Kidney (tissue), 14 donors: ENCODE results near the gene TAS2R20. TPM values are rescaled to one million over a fixed set of nuclear protein-coding genes. Genes with fewer than 3 reads are reported as not detected.

Experiments
- DNase-seq, 5 donors: peaks; one replicate each; pipeline ENCODE4 v3.0.0-alpha.2; 2013 to 2020
- FAIRE-seq: peaks from 2 replicates; lab custom pipeline; 2012; peaks lifted over from hg19 to GRCh38; lab: Jason Lieb, UNC
- H3K27ac ChIP-seq, 2 donors: one replicate each; pipeline ENCODE4 v1.7.0; 2013; ENCODE audit warnings: low read depth in 2 of 2, low read length in 2 of 2, inconsistent platforms in 1 of 2
- H3K27me3 ChIP-seq: one replicate; pipeline ENCODE4 v1.7.1; 2013; ENCODE audit warnings: low read length, inconsistent platforms; ENCODE audit not compliant: control insufficient read depth, insufficient read depth
- H3K36me3 ChIP-seq, 3 donors: one replicate each; pipeline versions ENCODE4 v1.7.0 to v1.7.1; 2013; ENCODE audit warnings: low read length in 3 of 3, control low read depth in 1 of 3, inconsistent platforms in 1 of 3; ENCODE audit not compliant: insufficient read depth in 3 of 3, control insufficient read depth in 2 of 3
- H3K4me1 ChIP-seq, 3 donors: one replicate each; pipeline versions ENCODE4 v1.7.0 to v1.7.1; 2013; ENCODE audit warnings: low read length in 3 of 3, inconsistent platforms in 1 of 3, low read depth in 1 of 3; ENCODE audit not compliant: control insufficient read depth in 2 of 3, insufficient read depth in 2 of 3
- H3K4me3 ChIP-seq, 3 donors: one replicate each; pipeline versions ENCODE4 v1.7.0 to v1.8.1; 2013; ENCODE audit warnings: low read length in 3 of 3, control low read depth in 1 of 3, inconsistent platforms in 1 of 3
- H3K9ac ChIP-seq, 3 donors: one replicate each; pipeline versions ENCODE4 v1.7.0 to v1.7.1; 2013; ENCODE audit warnings: low read length in 3 of 3, control low read depth in 1 of 3, inconsistent platforms in 1 of 3
- H3K9me3 ChIP-seq, 3 donors: one replicate each; pipeline versions ENCODE4 v1.7.0 to v1.7.1; 2013; ENCODE audit warnings: low read length in 3 of 3, control low read depth in 1 of 3, inconsistent platforms in 1 of 3; ENCODE audit not compliant: control insufficient read depth in 2 of 3, insufficient read depth in 1 of 3
- CTCF ChIP-seq: IDR thresholded peaks from 3 replicates; pipeline ENCODE4 v1.5.1; 2012; ENCODE audit warnings: mild to moderate bottlenecking, moderate library complexity, borderline replicate concordance; ENCODE audit not compliant: insufficient read depth; ENCODE audit errors: extremely low read depth
- intact Hi-C: fragments of 100-400 bp; cut with DNase I; formaldehyde crosslinking; loops from one replicate; pipeline ENCODE4 v1.11.1; 2022
- polyA plus RNA-seq: library from polyadenylated mRNA; stranded (reverse); fragments of 350-450 nt; fragmentation: Illumina TruSeq; extraction: RNeasy Lipid Tissue Mini Kit (QIAGEN cat#74804); gene quantifications from one replicate; pipeline ENCODE4 v1.2.3, GENCODE V29; 2014; ENCODE audit warnings: low read depth, low replicate concordance; ENCODE audit not compliant: insufficient read depth
- total RNA-seq: library from RNA; stranded (reverse); fragmentation: NEBNext Ultra II Directional; extraction: Animal tissue kit (Norgen Biotek cat#: 25700); gene quantifications from one replicate; pipeline ENCODE4 v1.2.1, GENCODE V29; 2021
- donor health status: control.
- donor health status: control.
- donor health status: control.
- donor health status: control.
- donor health status: control.
- donor health status: DM: yes; HTN: yes; CAD: no.
- donor health status: Normal renal cell carcinoma (clear cell type).

The TAS2R20 gene
- total and polyA plus RNA-seq, 2 donors from 2014 or later, result 0.47 to 4.1 TPM

DNA sequence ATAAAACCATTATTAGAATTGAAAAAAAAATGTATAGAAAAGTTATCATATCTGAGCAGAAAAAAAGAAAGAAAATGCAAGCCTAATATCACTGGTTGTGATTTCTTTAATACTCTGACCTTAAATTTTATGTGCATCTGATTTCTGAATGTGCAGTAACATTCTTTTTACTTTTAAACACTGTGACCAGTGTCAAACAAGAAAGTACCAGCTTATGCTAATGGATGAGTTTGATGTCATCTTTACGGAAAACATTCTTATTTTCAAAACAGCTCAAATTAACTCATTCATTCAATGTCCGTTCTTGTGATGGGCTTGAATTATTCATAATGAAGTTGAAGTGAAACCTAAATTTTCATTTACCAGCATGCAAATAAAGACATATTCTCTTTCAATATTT is 11.3 kb downstream of the TAS2R20 start, which contains the start of gene TAS2R50:
TSS of gene TAS2R50 (minus strand) at position 101 of the 400 bp plus-strand sequence. CDS start at position 49, 52 bp downstream.
- intact Hi-C loops, result no loop called here
- DNase-seq, result no peak
- no peak for FAIRE-seq
- H3K4me1 ChIP-seq, result no peaks in the 10 kb centered on the region
- H3K27me3 ChIP-seq, result no peaks in the 10 kb centered on the region
- H3K9ac ChIP-seq, result no peak within 1 kb of the TSS
- no peaks in the 10 kb centered on the region for H3K36me3 ChIP-seq
- H3K27ac ChIP-seq, result no peak within 1 kb of the TSS
- TF ChIP-seq CTCF, result no peak
- H3K4me3 ChIP-seq, result no peak within 1 kb of the TSS
- H3K9me3 ChIP-seq, result peaks cover 0 to 4% (median 0%) of the 10 kb centered on the region in 3 donors

DNA sequence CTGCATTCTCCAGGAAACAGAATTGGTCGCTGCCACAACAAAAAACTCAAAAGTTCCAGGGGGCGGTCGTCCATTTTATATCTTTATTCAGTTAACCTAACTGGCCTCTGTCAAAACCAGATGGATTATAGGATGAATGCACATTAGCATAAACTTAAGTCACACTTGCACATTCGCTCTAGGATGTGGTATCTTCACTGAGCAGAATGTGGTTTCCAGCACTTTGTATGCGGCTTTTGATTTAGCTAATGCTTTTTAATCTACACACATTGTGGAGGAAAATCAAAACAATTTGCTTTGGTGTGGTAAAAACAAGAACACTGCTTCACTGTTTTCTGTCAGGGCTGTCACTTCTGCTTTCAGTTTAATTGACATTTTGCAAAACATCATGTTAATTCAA is 15.9 kb downstream of the TAS2R20 start:
- FAIRE-seq (no peak), DNase-seq (no peak)
- Histone ChIP-seq H3K27me3 (no peaks in the 10 kb centered on the region), H3K9me3 (no peaks in the 10 kb centered on the region), H3K27ac (no peak overlapping the region), H3K9ac (no peak overlapping the region), H3K4me1 (no peaks in the 10 kb centered on the region), H3K4me3 (no peak overlapping the region), H3K36me3 (no peaks in the 10 kb centered on the region)
- intact Hi-C loops, result no loop called here
- no peak for TF ChIP-seq CTCF

DNA sequence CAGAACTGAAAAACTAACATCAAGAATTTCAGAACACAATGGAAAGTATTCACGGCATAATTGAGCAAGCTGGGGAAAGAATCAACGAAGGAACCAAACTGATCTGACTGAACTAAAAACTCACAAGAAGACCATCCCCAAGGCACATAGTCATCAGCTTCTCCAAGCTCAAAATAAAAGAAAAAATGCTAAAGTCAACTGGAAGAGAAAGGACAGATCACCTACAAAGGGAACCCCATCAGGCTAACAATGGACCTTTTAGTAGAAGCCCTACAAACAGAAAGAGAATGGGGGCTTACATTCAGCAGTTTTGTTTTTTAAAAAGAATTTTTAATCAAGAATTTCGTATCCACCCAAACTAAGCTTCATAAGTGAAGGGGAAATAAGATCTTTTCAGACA is 23.1 kb downstream of the TAS2R20 start:
- Histone ChIP-seq H3K9ac (no peak overlapping the region), H3K9me3 (no peaks in the 10 kb centered on the region), H3K4me1 (no peaks in the 10 kb centered on the region), H3K36me3 (no peaks in the 10 kb centered on the region), H3K4me3 (no peak overlapping the region), H3K27ac (no peak overlapping the region), H3K27me3 (no peaks in the 10 kb centered on the region)
- intact Hi-C loops, result no loop called here
- FAIRE-seq (no peak), DNase-seq (no peak)
- TF ChIP-seq CTCF, result no peak
